Activated T-helper 2 cell treated with anti-CD3 and anti-CD28 coated beads, Interferon-gamma antibody, Interleukin-2, Interleukin-4, amounts not matched to agents 10 μg/mL and 5 μg/mL and 100 μg/mL, durations not matched to agents 14 hours and 24 hours and 36 hours (primary cell): ENCODE data around the gene GAK. TPM values are rescaled to one million over a fixed set of nuclear protein-coding genes. Genes with fewer than 3 reads are reported as not detected.

Experiments used
- DNase-seq: peaks from one replicate; pipeline ENCODE4 v3.0.0; 2021; ENCODE audit warnings: low spot score
- H3K27ac Mint-ChIP-seq: one replicate; pipeline ENCODE4 v1.8.0; 2021; ENCODE audit warnings: mixed read lengths
- H3K27me3 Mint-ChIP-seq: one replicate; pipeline ENCODE4 v1.8.0; 2021; ENCODE audit warnings: low read depth, mixed read lengths
- H3K36me3 Mint-ChIP-seq: one replicate; pipeline ENCODE4 v1.8.0; 2021; ENCODE audit warnings: low read depth, mixed read lengths
- H3K4me1 Mint-ChIP-seq: one replicate; pipeline ENCODE4 v1.8.0; 2021; ENCODE audit warnings: low read depth, mixed read lengths
- H3K4me3 Mint-ChIP-seq: one replicate; pipeline ENCODE4 v1.8.0; 2021; ENCODE audit warnings: low read depth, mild to moderate bottlenecking, moderate library complexity, mixed read lengths
- H3K9me3 Mint-ChIP-seq: one replicate; pipeline ENCODE4 v1.8.0; 2021; ENCODE audit warnings: mixed read lengths
- intact Hi-C: fragments of 100-400 bp; cut with micrococcal nuclease; formaldehyde crosslinking; loops from one replicate; pipeline ENCODE4 v1.15.1; 2023
- total RNA-seq: library from RNA; stranded (reverse); gene quantifications from 2 replicates; pipeline ENCODE4 v1.2.3, GENCODE V29; 2022

GAK gene
- total RNA-seq, 1 donor from 2014 or later, result 125 TPM

DNA sequence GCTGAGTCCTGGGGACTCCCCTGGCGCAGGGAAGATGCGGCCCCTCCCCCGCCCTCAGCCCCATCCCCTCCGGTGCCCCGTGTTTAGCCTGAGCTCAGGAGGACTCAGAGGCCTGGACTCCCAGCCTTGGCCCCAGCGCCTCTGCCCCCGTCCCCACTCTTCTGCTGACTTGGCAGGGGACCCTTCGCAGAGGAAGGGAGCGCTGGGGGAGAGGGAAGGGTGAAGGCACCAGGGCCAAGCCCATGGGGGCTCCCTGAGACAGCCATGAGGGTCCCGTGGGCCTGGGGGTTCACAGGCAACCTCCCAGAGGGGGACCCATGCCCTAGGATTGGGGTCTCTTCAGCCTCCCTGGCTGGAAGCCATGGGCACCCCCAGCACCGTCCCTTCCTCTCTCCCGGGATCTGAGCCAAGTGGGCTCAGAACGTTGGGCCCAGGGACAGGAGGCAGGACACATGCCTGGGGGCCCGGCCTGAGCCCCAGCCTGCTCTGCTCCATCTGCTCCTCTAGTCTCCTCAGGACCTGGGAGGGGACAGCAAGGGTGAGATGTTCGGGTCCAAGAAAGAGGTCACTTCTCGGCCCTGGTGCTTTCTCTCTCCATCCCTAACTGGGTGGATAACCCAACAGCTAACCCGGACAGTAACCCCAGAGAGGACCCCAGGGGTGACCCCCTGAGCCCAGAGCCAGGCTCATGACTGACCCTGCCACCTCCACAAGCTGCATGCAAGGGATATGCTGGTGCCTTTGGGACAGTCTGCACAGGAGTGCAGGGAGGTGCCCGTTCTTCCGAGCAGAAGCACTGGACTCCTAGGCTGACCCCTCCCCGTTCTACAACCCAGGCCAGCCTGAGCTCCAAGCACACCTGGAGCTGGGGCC, 104.7 kb downstream of the GAK start:
- Mint-ChIP-seq H3K4me1 (no peaks in the 10 kb centered on the region), H3K27me3 (peaks cover 24% of the 10 kb centered on the region), H3K4me3 (no peak overlapping the region), H3K36me3 (no peaks in the 10 kb centered on the region), H3K27ac (no peak overlapping the region), H3K9me3 (no peaks in the 10 kb centered on the region)
- DNase-seq, result no peak
- intact Hi-C loops, result no loop called here

DNA sequence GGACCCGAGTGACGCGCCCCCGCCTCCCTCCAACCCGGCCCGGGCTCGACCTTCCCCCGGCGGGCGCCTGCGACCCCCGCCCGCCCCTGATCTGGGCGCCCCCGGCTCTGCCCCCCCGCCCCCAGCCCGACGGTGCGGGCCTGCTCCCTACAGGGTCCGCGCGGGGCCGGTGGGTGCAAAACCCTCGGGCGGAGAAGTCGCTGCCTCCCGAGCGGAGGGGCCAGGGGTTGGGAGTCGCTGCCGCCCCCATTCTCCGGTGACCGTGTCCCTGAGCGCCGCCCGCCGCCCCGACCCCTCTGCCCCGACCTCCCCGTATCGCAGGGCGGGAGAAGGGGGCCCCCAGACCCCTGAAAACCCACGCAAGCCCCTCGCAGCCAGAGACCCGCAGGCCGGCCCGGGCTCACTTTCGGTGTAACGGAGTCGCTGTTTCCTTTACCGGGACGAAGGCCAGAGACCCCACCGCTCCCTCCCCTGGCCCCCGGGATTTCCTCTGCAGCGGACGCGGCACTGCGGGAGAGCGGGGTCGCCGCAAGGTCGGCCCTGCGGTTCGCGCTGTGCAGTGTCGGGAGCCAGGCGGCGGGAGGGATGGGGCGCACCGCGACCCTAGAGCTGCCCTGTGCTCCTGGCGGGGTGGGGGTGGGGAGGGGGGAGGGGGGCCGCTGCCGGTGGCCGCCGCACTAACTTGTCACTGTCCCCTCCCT, 105.5 kb downstream of the GAK start:
- Mint-ChIP-seq H3K27ac (no peak overlapping the region), H3K9me3 (no peaks in the 10 kb centered on the region), H3K4me1 (no peaks in the 10 kb centered on the region), H3K4me3 (no peak overlapping the region), H3K36me3 (no peaks in the 10 kb centered on the region), H3K27me3 (peaks cover 30% of the 10 kb centered on the region)
- intact Hi-C loops, result no loop called here
- no peak for DNase-seq

DNA sequence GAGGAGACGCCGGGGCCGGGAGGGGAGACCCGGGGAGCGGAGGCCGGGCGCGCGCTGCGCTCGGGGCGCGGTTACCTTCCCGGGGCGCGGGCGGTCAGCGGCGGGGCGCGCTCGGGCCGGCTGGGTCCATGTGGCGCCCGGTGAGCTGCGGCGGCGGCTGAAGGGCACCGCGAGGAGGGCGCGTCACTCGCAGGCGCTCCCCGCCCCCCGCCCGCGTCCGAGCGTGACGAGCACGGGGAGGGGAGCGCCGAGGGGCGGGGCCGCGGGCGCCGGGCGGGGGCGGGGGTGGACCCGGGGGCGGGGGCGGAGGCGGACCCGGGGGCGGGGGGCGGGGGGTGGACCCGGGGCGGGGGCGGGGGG, 106.2 kb downstream of the GAK start, which contains the start of gene CPLX1:
CPLX1 (minus strand) TSS at position 159 of the 360 bp plus-strand sequence. CDS start 1,607 bp downstream, outside the sequence.
- H3K36me3 Mint-ChIP-seq, result no peaks in the 10 kb centered on the region
- no peak within 1 kb of the TSS for H3K27ac Mint-ChIP-seq
- peaks cover 30% of the 10 kb centered on the region for H3K27me3 Mint-ChIP-seq
- DNase-seq, result no peak
- H3K9me3 Mint-ChIP-seq, result no peaks in the 10 kb centered on the region
- intact Hi-C loops, result no loop called here
- no peak within 1 kb of the TSS for H3K4me3 Mint-ChIP-seq
- H3K4me1 Mint-ChIP-seq, result no peaks in the 10 kb centered on the region

GRCh38 chr4:825063-825970, 106.8 kb downstream of the GAK start:
- Mint-ChIP-seq H3K9me3 (no peaks in the 10 kb centered on the region), H3K27ac (no peak overlapping the region), H3K4me3 (no peak overlapping the region), H3K4me1 (no peaks in the 10 kb centered on the region), H3K36me3 (no peaks in the 10 kb centered on the region), H3K27me3 (peaks cover 30% of the 10 kb centered on the region)
- intact Hi-C loops, result no loop called here
- no peak for DNase-seq

DNA sequence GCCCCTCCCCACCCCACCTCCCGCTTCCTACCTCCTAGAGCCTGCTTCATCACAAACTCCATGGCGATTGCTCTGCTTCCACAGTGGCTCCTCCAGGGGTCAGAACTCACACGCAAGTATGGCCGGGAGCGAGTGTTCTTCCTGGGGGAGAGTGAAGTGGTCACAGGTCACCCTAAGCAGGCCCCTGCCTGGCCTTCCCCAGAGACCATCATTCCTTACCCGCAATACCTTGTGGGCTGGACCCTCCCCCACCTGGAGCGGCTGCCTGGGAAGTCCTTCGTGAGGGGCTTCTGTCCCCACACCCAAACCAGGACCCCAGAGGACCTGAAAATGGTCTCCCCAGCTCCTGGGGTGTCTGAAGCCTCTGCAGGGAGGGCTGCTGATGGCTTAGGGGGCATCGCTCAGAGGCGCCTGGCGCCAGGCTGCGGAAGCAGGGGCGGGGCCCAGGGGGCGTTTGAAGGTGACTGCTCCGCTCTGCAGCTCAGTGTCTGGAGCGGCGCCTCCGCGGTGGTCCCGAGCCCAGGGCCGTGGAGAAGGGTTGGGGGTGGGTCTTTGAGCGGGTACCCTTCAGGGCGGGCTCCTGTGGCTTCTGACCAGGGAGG, 107.6 kb downstream of the GAK start:
- no peak overlapping the region for H3K27ac Mint-ChIP-seq
- H3K27me3 Mint-ChIP-seq, result peaks cover 30% of the 10 kb centered on the region
- no peak for DNase-seq
- no peaks in the 10 kb centered on the region for H3K4me1 Mint-ChIP-seq
- intact Hi-C loops, result no loop called here
- no peak overlapping the region for H3K4me3 Mint-ChIP-seq
- no peaks in the 10 kb centered on the region for H3K9me3 Mint-ChIP-seq
- no peaks in the 10 kb centered on the region for H3K36me3 Mint-ChIP-seq

- intact Hi-C loops, result no loop called here
- H3K9me3 Mint-ChIP-seq, result no peaks in the 10 kb centered on the region
- H3K4me1 Mint-ChIP-seq, result no peaks in the 10 kb centered on the region
- peaks cover 30% of the 10 kb centered on the region for H3K27me3 Mint-ChIP-seq
- no peak overlapping the region for H3K27ac Mint-ChIP-seq
- no peaks in the 10 kb centered on the region for H3K36me3 Mint-ChIP-seq
- H3K4me3 Mint-ChIP-seq, result no peak overlapping the region
- no peak for DNase-seq
Observed at GRCh38 chr4:823761-824460, 108.2 kb downstream of the GAK start.

DNA sequence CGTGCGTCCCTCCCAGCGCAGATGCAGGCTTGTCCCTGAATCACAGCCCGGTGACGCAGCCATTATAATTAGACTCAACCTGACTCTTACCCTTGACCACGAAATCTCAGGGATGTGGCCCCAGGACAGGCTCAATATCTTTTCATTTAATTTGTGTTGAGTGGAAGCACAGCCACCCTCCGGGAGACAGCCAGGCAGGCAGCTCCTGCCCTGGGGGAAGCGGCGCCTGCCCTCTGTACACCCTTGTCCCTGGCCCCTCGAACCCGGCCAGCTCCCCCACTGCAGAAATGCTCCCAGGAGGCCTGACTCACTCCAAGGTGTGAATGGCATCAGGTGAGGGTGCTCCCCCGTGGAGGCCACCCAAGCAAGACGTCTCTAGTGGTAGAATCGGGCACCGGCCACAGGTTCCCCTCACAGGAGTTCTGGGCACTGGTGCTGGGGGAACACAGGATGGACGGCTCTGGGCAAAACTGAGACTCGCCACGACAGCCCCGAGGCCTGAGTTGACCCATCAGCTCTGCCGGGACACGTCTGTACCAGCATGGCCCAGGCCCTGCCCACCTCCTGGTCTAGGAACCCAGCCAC, 108.8 kb downstream of the GAK start:
- Mint-ChIP-seq H3K4me3 (no peak overlapping the region), H3K27me3 (peaks cover 28% of the 10 kb centered on the region), H3K4me1 (no peaks in the 10 kb centered on the region), H3K9me3 (no peaks in the 10 kb centered on the region), H3K36me3 (no peaks in the 10 kb centered on the region), H3K27ac (no peak overlapping the region)
- intact Hi-C loops, result no loop called here
- no peak for DNase-seq

DNA sequence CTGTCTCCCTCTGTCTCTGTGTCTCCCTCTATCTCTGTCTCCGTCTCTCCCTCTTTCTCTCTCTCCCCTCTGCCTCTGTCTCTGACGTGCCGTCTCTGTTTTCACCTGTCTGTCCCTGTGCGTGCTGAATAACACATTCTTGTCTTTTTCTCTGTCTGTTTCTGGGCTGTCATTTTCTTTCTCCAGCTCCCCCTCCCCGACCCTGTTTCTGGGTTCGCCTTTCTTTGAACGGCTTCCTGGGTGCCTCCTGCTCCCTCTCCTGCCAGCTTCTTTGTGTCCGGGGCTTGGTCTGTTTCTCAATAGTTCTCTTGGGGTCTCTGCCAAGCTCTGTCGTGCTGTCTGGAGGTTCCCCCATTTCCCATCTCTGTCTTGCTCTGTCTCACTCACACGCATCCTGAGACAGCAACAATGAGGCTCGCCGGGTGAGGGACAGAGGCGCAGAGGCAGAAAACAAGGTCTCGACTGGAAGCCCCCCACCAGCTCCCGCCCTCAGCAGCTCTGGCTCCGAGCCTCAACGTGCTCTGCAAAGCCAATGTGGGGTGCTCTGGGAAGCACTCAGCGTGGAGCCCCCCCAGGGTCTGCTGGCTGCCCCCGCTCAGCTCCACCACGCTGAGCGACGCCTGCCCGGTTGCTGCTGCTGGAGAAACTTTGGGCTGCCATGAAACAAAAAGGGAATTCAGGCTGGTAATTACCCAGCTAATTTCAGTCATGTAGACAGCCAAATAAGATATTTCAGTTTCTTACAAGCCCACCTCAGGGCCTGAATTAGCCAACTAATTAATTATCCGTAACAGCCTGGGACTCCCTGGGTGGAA, 109.5 kb downstream of the GAK start:
- Mint-ChIP-seq H3K4me3 (no peak overlapping the region), H3K36me3 (no peaks in the 10 kb centered on the region), H3K27me3 (peaks cover 23% of the 10 kb centered on the region), H3K27ac (no peak overlapping the region), H3K9me3 (no peaks in the 10 kb centered on the region), H3K4me1 (no peaks in the 10 kb centered on the region)
- intact Hi-C loops, result no loop called here
- DNase-seq, result no peak

DNA sequence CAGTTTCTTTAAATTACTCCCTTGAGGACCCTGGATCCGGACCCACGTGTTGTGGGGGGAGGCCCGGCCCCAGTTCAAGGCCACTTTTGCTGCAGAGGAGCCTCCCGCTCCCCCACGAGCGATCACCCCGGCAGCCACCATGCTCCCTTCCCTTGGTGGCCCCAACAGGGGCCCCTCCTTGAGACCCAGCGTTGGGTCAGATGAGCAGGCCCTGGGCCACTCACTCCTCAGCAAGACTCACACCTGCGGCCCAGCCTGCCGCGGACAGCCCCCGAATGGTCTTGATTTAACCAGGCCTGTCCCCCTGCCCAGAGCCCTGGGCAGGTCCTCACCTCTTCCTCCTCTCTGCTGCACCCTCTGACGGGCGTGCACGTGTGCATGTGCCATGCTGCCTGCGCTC, 110.5 kb downstream of the GAK start:
- no peak for DNase-seq
- Mint-ChIP-seq H3K9me3 (no peaks in the 10 kb centered on the region), H3K36me3 (no peaks in the 10 kb centered on the region), H3K4me1 (no peaks in the 10 kb centered on the region), H3K4me3 (no peak overlapping the region), H3K27me3 (peaks cover 22% of the 10 kb centered on the region), H3K27ac (no peak overlapping the region)
- intact Hi-C loops, result no loop called here

- Mint-ChIP-seq H3K27me3 (peaks cover 24% of the 10 kb centered on the region), H3K4me3 (no peak overlapping the region), H3K27ac (no peak overlapping the region), H3K4me1 (no peaks in the 10 kb centered on the region), H3K36me3 (no peaks in the 10 kb centered on the region), H3K9me3 (no peaks in the 10 kb centered on the region)
- DNase-seq, result no peak
- intact Hi-C loops, result no loop called here
Observed at GRCh38 chr4:821181-821591, 110.9 kb downstream of the GAK start.
